GM12878 (cell line): ENCODE measurements around the gene IFT27.

Experiments
- BACH1 ChIP-seq: fragments of 450-650 bp; IDR thresholded peaks from 2 replicates; pipeline ENCODE4 v1.6.1; 2017; ENCODE audit warnings: mild to moderate bottlenecking, borderline replicate concordance
- CTCF ChIP-seq, 3 experiments: IDR thresholded peaks in 2 of 3; conservative IDR thresholded peaks in 1 of 3; 2 replicates each; pipeline ENCODE4 v1.5.1; 2011; ENCODE audit warnings: low read depth in 3 of 3, low read length in 3 of 3, mild to moderate bottlenecking in 3 of 3, control low read depth in 2 of 3, moderate library complexity in 2 of 3, inconsistent platforms in 1 of 3, mixed read lengths in 1 of 3; ENCODE audit not compliant: control insufficient read depth in 2 of 3, insufficient read depth in 1 of 3; ENCODE audit errors: extremely low read depth in 1 of 3
- EGR1 ChIP-seq, 2 experiments: IDR thresholded peaks; 1 replicate in 1 of 2; 2 replicates in 1 of 2; pipeline ENCODE4 v1.6.1; 2011 to 2012; ENCODE audit warnings: low read depth in 2 of 2, low read length in 2 of 2, borderline replicate concordance in 1 of 2, mild to moderate bottlenecking in 1 of 2, moderate library complexity in 1 of 2
- EZH2 ChIP-seq: IDR thresholded peaks from 2 replicates; pipeline ENCODE4 v1.6.1; 2012; ENCODE audit warnings: low read depth, mild to moderate bottlenecking, control low read depth, inconsistent platforms, low read length, borderline replicate concordance; ENCODE audit not compliant: control insufficient read depth
- NR2F1 ChIP-seq: fragments of 450-650 bp; conservative IDR thresholded peaks from 2 replicates; pipeline ENCODE4 v1.6.1; 2017; ENCODE audit warnings: mild to moderate bottlenecking
- USF2 ChIP-seq: IDR thresholded peaks from 2 replicates; pipeline ENCODE4 v1.6.1; 2011; ENCODE audit warnings: low read depth, low read length, improper control_type of control experiment, borderline replicate concordance

GRCh38 chr22:36756746-36757655 is 18.9 kb downstream of the IFT27 start:
- TF ChIP-seq CTCF (IDR thresholded peaks at IDR 0.05 in 2 of 3, conservative IDR thresholded peaks at IDR 0.05 in 1 of 3; ENCODE audit: control insufficient read depth in 2 of 3, extremely low read depth in 1 of 3, insufficient read depth in 1 of 3, low read depth in 3 of 3, low read length in 3 of 3): no peak
- TF ChIP-seq NR2F1: no peak
- no peak for TF ChIP-seq EGR1 (IDR thresholded peaks at IDR 0.05; ENCODE audit: borderline replicate concordance in 1 of 2, low read depth in 2 of 2, low read length in 2 of 2)
- TF ChIP-seq USF2: no peak
- no peak for TF ChIP-seq EZH2
- no peak for TF ChIP-seq BACH1
